ENCODE results near the gene KIF4A. TPM values are rescaled to one million over a fixed set of nuclear protein-coding genes. Genes with fewer than 3 reads are reported as not detected.

Gene KIF4A
- total RNA-seq, 1 donor from 2014 or later: 0.75 TPM

- no peak for TF ChIP-seq CTCF (IDR thresholded peaks at IDR 0.05)
- Histone ChIP-seq H3K27ac (no peak overlapping the region), H3K4me1 (no peaks in the 10 kb centered on the region), H3K4me3 (no peak overlapping the region), H3K9me3 (no peaks in the 10 kb centered on the region), H3K27me3 (no peaks in the 10 kb centered on the region), H3K36me3 (no peaks in the 10 kb centered on the region)
- intact Hi-C loops (cut with DNase I): no loop called here
- ATAC-seq: no peak
- no peak for DNase-seq
Measured at GRCh38 chrX:70426286-70427278, 136.7 kb downstream of the KIF4A start.

DNA sequence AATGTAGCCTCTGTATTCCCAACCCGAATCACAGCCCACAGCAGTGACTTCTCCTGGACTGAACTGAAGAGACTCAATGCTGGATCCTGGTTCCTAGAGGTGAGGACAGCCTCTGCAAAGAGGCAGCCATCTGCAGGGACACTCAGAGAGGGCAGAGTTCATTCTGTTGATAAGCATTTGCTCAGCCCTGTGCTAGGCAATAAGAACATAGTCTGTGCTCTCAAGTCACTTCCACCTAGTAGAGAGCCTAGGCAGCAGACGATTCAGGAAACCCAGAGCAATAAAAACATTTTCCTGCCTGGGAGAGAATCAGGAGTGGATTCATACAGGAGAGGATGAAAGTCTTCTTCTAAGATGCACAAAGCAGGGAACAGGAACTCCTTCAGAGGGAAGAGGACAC, 137.5 kb downstream of the KIF4A start:
- H3K36me3 ChIP-seq: no peaks in the 10 kb centered on the region
- DNase-seq (no peak), ATAC-seq (no peak)
- no peak for TF ChIP-seq CTCF (IDR thresholded peaks at IDR 0.05)
- H3K9me3 ChIP-seq: no peaks in the 10 kb centered on the region
- no peaks in the 10 kb centered on the region for H3K27me3 ChIP-seq
- intact Hi-C loops (cut with DNase I): no loop called here
- no peaks in the 10 kb centered on the region for H3K4me1 ChIP-seq
- no peak overlapping the region for H3K4me3 ChIP-seq
- H3K27ac ChIP-seq: no peak overlapping the region

DNA sequence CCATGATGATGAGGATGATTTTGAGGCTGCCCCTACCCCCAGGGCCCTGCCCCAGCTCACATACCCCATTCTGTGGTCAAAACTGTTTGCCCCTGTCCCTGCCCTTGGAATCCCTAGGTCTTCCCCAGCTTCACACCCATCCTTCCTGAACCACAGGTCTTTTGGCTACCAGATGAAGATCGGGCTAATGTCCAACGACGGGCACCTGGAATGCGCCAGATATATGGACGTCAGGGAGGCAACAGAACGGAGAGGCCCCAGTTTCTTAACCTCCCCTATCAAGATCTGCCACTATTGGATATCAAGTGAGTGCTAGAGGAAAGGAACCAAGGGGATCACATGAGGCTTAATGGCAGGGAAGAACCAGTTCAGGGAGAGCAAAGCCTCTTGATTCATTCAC, 139.9 kb downstream of the KIF4A start:
- intact Hi-C loops (cut with DNase I): no loop called here
- no peaks in the 10 kb centered on the region for H3K27me3 ChIP-seq
- no peak overlapping the region for H3K27ac ChIP-seq
- DNase-seq (no peak), ATAC-seq (no peak)
- no peaks in the 10 kb centered on the region for H3K4me1 ChIP-seq
- no peak overlapping the region for H3K4me3 ChIP-seq
- no peaks in the 10 kb centered on the region for H3K36me3 ChIP-seq
- no peaks in the 10 kb centered on the region for H3K9me3 ChIP-seq
- no peak for TF ChIP-seq CTCF (IDR thresholded peaks at IDR 0.05)

DNA sequence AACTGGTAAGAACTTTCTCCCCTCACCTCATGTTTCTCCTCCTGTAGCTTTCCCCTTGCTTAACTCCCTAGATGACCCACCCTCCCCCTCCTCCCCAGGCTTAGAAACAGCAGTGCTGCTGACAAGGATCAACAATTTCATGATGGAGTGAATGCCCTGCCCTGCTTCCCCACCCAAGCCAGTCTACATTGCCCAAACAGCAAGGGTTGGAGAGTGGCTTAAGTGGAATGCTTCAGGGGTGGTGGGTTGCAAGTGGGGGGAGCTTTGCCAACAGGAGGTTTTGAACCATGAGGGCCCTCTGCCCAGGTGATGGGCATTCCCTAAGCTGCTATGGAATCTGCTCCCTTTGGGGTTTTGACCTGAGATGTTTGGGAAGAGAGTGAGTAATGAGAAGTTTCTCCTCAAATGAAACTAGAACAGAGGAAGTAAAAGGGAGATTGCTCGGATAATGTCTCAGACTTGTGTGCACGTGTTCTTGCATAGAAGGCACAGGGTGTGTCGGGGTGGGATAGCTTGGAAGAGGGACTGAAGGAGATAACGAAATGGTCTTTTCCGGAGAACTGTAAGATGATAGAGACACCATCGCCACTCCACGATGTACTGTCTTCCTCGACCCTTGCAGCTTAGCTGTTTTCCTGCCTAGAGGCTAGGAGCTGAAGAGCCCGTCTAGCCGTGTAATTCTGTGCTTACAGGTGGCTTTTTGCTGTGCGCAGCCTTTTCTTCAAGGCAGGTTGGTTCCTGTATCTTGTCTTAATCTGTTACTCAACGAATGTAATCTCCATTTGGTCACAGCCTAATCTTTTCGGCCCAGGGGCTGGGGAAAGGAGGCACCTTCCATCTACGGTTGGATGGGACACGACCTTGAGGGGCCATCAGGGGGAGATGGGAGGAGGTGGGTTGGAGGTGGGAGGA, 143.3 kb downstream of the KIF4A start:
- H3K27me3 ChIP-seq: no peaks in the 10 kb centered on the region
- no peak for ATAC-seq
- peak overlapping the region; percentile 70 for H3K27ac ChIP-seq
- H3K9me3 ChIP-seq: no peaks in the 10 kb centered on the region
- peak overlapping the region; percentile 66 for H3K4me3 ChIP-seq
- intact Hi-C loops (cut with DNase I): no loop called here
- H3K36me3 ChIP-seq: no peaks in the 10 kb centered on the region
- no peaks in the 10 kb centered on the region for H3K4me1 ChIP-seq
- TF ChIP-seq CTCF (IDR thresholded peaks at IDR 0.05): no peak
- no peak for DNase-seq

DNA sequence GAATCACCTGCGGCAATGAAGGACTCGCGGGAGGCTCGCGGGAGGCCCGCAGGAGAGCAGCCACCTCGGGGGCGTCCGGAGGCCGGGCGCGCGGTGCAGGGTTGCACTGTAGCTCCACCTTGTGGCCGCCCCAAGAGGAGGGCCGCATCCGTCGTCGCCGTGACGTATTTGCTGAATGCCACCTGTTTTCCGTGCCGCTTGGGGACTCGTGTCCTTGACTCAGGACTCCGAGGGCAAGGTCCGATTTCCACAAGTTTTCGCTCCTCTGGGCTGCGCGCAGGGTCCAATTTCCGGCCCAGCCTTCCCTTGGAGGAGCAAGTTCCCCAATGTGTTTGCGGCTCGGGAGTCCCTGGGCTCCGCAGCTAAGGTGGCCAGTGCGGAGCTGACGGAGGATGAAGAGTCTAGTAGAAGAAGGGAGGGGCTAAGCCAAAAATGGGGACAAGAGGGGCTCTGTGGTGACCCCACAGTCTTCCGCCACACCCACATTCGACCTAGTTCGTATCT, 144.0 kb downstream of the KIF4A start:
- ATAC-seq: peak; percentile 90

More for the DNA sequence above, 144.0 kb downstream of the KIF4A start:
- DNase-seq: peak; percentile 83
- Histone ChIP-seq H3K4me1 (no peaks in the 10 kb centered on the region), H3K27ac (peak overlapping the region; percentile 70), H3K9me3 (no peaks in the 10 kb centered on the region), H3K4me3 (peak overlapping the region; percentile 66), H3K36me3 (no peaks in the 10 kb centered on the region), H3K27me3 (no peaks in the 10 kb centered on the region)
- intact Hi-C loops (cut with DNase I): no loop called here
- peak; percentile 66 for TF ChIP-seq CTCF (IDR thresholded peaks at IDR 0.05)

All from upper lobe of right lung (tissue), 1 donor.